ENCODE results near the gene TTLL1. TPM values are rescaled to one million over a fixed set of nuclear protein-coding genes. Genes with fewer than 3 reads are reported as not detected.

Gene TTLL1
- total RNA-seq, 1 experiment from 2014 or later = 15.8 TPM

DNA sequence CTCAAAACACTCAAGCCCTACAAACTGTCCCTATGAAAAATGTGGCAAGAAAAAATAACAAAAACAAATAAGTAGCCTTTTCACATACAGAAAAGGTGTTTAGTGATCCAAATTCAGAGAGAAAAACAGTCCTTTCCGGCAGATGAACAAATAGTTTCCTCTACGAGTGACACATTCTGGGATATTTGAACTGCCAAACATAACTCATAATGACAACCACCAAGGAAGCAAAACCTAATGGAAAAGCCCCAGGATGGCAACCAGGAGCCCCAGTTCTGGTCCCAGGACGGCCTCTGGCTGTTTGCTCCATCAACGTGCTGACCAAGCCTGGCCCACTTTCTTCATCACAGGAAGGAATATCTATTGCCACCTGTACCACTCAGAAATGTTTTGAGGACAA, 80.3 kb downstream of the TTLL1 start:
- DNase-seq (ENCODE audit: low read depth in 1 of 2, low spot score in 2 of 2) = no peak
- Histone ChIP-seq H3K4me3 (no peak overlapping the region), H3K27ac (no peak overlapping the region), H3K9me3 (replicated peaks) (no peaks in the 10 kb centered on the region), H3K4me1 (replicated peaks) (peaks cover 76% of the 10 kb centered on the region), H3K27me3 (replicated peaks) (no peaks in the 10 kb centered on the region), H3K36me3 (peaks cover 6% of the 10 kb centered on the region; the same call in 1 of the 2 replicates)

DNA sequence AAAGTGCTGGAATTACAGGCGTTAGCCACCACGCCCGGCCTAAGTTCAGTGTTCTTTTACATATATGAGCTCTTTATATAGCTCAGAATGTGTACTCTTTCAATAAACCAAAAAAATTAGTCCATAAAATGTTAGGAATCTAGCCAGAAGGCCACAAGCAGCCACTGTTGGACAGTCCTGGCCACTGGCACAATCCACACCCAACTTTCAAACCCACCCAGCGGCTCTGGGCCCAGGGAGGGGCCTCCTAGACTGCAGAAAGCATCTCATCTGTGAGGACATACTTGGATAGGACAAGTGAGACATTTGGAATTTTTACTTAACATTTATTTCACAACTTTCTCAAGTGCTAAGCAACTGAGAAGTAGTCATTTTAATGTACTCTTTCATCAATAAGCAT, 80.7 kb downstream of the TTLL1 start:
- peaks cover 76% of the 10 kb centered on the region for H3K4me1 ChIP-seq (replicated peaks)

DNA sequence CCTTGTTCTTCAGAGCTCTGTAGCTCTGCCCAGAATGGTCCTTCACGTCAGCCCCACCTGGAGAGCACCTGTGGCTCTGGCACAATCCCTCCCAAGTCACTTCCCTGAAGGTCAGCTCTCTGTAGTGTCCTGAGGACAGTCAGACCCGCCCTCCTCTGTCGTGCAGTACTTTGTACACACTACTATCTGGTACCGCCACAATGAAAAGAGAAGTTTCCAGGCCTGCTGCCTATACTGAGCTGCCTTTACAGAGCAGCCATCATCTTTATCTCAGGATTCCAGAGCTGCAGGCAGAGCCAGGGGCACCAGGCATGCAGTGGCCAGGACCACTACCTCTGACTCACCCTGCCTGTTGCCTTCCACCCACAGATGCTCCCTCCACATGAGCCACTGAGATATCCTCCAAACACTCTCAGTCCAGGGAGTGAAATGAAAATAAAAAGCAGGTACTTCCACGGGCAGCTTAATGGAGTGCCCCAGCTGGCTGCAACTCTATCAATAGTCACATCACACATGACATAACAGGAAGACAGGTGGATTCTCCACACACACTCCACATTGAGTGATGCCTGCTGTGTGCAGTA, 81.6 kb downstream of the TTLL1 start:
- no peak overlapping the region for H3K27ac ChIP-seq
- no peak for DNase-seq (ENCODE audit: low read depth in 1 of 2, low spot score in 2 of 2)
- H3K4me1 ChIP-seq (replicated peaks) = peaks cover 76% of the 10 kb centered on the region

More for the DNA sequence above, 80.7 kb downstream of the TTLL1 start:
- Histone ChIP-seq H3K9me3 (replicated peaks) (no peaks in the 10 kb centered on the region), H3K36me3 (peaks cover 6% of the 10 kb centered on the region; the same call in 1 of the 2 replicates), H3K27ac (no peak overlapping the region), H3K27me3 (replicated peaks) (no peaks in the 10 kb centered on the region), H3K4me3 (no peak overlapping the region)
- DNase-seq (ENCODE audit: low read depth in 1 of 2, low spot score in 2 of 2) = no peak

DNA sequence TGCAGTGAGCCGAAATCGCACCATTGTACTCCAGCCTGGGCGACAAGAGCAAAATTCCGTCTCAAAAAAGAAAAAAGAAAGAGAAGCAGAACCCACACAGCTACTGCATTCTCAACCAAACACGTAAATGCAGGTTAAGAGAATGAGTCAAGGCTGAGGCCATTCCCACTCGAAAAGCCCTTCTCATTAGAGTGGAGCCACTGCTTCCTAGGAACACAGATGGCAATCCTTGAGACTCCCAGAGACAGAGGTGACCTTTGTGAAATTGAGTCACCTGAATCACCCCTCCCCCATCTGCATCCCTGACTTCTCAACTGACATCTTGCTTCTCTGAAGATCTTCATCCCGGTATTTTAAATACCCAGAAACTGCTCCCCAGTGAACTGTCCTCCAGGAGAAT, 82.4 kb downstream of the TTLL1 start:
- H3K27ac ChIP-seq = no peak overlapping the region
- H3K9me3 ChIP-seq (replicated peaks) = no peaks in the 10 kb centered on the region
- no peaks in the 10 kb centered on the region for H3K36me3 ChIP-seq
- DNase-seq (ENCODE audit: low read depth in 1 of 2, low spot score in 2 of 2) = no peak
- peaks cover 81% of the 10 kb centered on the region for H3K4me1 ChIP-seq (replicated peaks)
- no peaks in the 10 kb centered on the region for H3K27me3 ChIP-seq (replicated peaks)
- H3K4me3 ChIP-seq = no peak overlapping the region

More for the DNA sequence above, 81.6 kb downstream of the TTLL1 start:
- no peaks in the 10 kb centered on the region; the same call in 1 of the 2 replicates for H3K36me3 ChIP-seq
- H3K9me3 ChIP-seq (replicated peaks) = no peaks in the 10 kb centered on the region
- no peaks in the 10 kb centered on the region for H3K27me3 ChIP-seq (replicated peaks)
- no peak overlapping the region for H3K4me3 ChIP-seq

DNA sequence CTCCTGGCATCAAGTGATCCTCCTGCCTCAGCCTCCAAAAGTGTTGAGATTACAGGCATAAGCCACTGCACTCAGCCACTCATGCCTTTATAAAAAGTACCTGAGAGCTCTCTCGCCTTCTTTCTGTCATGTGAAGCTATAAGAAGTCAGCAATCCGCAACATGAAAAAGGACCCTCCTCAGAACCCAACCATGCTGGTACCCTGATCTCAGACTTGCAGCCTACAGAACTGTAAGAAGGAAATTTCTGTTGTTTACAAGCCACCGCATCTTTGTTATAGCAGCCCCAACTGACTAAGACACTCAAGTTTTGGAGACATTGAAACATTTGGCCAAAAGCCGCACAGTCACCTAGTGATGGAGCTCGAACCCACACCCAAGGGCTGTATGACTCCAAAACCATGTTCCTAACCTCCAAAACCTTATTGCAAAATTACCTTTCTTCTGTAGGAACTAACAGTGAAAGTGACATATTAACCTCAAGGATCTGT, 83.1 kb downstream of the TTLL1 start:
- no peak overlapping the region for H3K4me3 ChIP-seq
- H3K4me1 ChIP-seq (replicated peaks) = peaks cover 86% of the 10 kb centered on the region
- no peak for DNase-seq (ENCODE audit: low read depth in 1 of 2, low spot score in 2 of 2)
- no peaks in the 10 kb centered on the region for H3K27me3 ChIP-seq (replicated peaks)
- no peaks in the 10 kb centered on the region for H3K9me3 ChIP-seq (replicated peaks)
- H3K27ac ChIP-seq = no peak overlapping the region
- H3K36me3 ChIP-seq = no peaks in the 10 kb centered on the region

DNA sequence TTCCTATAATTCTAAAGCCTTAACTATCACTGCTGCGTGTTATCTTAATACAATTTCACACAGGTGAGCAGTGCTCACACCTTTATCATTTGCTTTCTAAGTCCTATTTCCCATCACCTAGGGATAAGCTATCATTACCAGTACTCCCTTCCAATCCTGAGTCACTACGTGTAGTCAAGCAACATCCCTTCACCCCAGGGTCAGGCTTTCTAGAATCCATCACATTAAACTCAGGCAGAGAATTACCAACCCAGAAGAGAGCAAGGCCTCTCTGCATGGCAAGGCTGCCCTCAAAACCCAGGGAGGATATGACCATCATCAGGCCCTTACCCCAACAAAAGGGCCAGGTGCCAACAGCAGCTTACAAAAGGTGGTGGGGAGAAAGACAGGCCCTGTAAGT, 84.1 kb downstream of the TTLL1 start:
- no peak for DNase-seq (ENCODE audit: low read depth in 1 of 2, low spot score in 2 of 2)
- Histone ChIP-seq H3K27ac (peak overlapping the region; percentile 48), H3K4me1 (replicated peaks) (peaks cover 95% of the 10 kb centered on the region), H3K4me3 (no peak overlapping the region), H3K36me3 (no peaks in the 10 kb centered on the region), H3K27me3 (replicated peaks) (no peaks in the 10 kb centered on the region), H3K9me3 (replicated peaks) (no peaks in the 10 kb centered on the region)

DNA sequence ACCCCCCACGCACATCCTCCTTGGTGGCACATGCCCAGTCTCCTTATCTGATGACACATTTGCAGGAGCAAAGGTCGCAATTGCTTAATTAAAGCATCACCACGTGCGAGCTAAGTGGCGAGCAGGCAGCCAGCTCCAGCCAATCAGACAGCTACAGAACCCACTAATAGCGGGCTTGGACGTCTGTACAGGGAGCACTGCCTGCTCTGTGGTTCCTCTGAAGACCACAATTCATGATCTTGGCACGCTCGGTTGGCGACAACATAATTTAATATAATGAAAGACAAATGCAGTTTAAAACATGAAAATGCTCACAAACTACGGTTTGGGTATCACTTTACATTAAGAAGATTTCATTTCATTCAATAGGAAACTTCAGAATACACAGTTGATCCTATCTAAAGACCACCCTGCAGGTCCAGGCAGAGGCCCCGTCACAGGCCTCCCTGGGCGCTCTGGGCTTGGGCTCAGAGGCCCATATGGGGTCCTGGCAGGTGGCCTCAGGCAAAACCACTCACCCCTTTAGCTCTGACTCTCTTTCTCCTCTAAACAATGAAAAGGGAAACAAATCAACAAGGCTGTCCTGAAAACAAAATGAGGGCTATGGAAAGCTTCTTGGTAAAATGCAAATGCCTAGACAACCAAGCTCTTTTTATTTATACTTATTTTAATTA, 84.7 kb downstream of the TTLL1 start:
- Histone ChIP-seq H3K4me3 (no peak overlapping the region), H3K4me1 (replicated peaks) (peaks cover 99% of the 10 kb centered on the region), H3K9me3 (replicated peaks) (no peaks in the 10 kb centered on the region), H3K27me3 (replicated peaks) (no peaks in the 10 kb centered on the region), H3K36me3 (no peaks in the 10 kb centered on the region), H3K27ac (peak overlapping the region; percentile 56)
- peak; percentile 80 to 86 for DNase-seq (ENCODE audit: low read depth in 1 of 2, low spot score in 2 of 2)

DNA sequence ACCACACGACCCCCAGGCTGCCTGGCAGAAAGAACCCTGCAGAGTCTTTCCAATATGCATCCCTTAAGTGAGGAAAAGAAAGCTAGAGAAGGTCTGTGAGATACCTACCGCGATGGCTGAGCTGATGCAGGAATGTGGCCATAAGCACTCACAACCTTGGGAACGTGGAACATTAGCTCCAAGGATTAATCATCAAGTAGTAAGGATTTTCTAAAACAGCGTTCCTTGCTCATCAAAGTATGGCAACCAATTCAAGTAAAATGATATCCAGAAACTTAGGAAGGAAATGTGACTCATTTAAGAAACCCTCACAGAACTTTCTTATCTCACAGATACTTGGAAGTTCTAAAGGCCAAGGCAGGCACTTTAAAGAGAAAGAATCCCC, 87.0 kb downstream of the TTLL1 start:
- H3K27me3 ChIP-seq (replicated peaks) = no peaks in the 10 kb centered on the region
- peaks cover 94% of the 10 kb centered on the region for H3K4me1 ChIP-seq (replicated peaks)
- no peaks in the 10 kb centered on the region for H3K9me3 ChIP-seq (replicated peaks)
- H3K36me3 ChIP-seq = no peaks in the 10 kb centered on the region
- peak in 1 of 2 experiments; percentile 52 for DNase-seq (ENCODE audit: low read depth in 1 of 2, low spot score in 2 of 2)
- H3K4me3 ChIP-seq = no peak overlapping the region
- H3K27ac ChIP-seq = peak overlapping the region; percentile 50

DNA sequence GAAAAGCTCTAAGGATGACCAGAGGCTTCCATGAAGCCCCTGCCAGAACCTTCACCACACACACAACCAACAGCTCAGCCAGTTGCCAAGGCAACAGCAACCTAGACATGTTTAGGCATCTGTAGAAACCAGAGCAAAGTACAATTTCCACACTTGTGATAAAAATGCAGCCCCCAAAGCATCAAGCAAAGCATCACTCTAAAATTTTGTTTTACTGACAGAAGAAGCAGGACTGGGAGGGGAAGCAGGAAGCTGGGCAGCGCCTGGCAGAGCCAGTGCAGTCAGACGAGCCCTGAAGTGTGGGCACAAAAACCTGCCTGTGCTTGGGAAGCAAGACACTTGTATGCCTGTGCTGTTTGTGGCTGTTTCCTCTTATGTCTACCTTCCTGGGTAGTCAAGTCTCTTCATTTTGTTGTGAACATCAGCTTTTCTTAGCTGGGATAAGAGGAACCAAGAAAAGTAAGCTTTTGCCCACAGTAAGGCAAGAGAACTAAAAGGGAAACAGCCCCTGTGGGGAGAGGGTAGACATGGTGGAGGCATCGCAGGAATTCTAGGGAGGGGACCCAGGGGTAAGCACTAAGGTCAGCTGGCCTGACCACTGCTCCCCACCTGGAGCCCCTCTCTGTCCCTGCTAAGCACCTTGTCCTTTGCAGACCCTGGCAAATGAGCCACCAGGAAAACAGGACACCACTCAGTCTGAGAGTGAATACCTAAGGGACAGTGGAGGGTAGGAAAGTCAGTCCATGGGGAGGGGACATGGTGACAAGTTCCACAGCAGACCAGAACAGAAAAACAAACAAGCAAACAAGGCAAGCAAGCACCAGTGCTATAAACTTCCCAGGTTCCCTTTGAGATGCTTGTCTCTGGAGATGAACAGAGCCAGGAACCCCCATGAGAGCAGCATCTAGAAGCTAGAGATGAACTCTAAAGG, 87.7 kb downstream of the TTLL1 start:
- H3K4me3 ChIP-seq = no peak overlapping the region
- no peaks in the 10 kb centered on the region for H3K9me3 ChIP-seq (replicated peaks)
- no peak for DNase-seq (ENCODE audit: low read depth in 1 of 2, low spot score in 2 of 2)
- no peaks in the 10 kb centered on the region for H3K36me3 ChIP-seq
- H3K27me3 ChIP-seq (replicated peaks) = no peaks in the 10 kb centered on the region
- H3K4me1 ChIP-seq (replicated peaks) = peaks cover 94% of the 10 kb centered on the region
- H3K27ac ChIP-seq = peak overlapping the region; percentile 50

DNA sequence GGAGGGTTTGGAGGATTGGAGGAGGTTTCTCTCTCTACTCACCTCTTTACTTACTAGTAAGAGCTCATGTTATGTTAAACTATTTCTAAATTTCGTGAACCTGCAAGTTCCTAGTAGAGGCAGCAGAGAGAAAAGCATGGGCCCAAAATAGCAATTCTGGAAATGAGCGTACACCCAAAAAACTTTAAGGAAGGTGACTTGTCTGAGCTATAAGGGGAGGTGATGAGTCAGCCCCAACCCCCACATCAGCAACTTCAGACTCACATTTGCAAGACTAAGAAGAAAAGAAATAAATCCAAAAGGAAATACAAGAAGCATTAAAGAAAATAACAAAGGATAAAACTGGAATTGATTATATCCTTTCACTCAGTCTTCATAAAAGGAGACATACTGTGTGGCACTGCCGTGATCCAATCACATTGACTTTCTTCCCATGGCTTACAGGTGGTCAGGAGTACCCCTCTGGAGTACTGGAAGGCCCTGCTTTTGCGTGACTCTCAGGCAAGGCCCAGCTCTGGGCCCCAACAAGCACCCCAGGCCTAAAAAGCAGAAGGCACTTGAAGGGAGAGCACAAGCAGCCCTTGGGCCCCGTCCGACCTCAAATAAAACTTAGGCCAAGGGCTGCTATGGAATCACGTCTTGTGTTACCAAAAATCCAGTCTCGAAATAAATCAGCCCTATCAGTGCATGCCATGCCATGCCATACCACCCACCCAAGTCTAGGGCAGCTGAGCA, 88.6 kb downstream of the TTLL1 start:
- Histone ChIP-seq H3K4me3 (no peak overlapping the region), H3K27ac (peak overlapping the region; percentile 50), H3K4me1 (replicated peaks) (peaks cover 94% of the 10 kb centered on the region), H3K9me3 (replicated peaks) (no peaks in the 10 kb centered on the region), H3K27me3 (replicated peaks) (no peaks in the 10 kb centered on the region), H3K36me3 (no peaks in the 10 kb centered on the region)
- DNase-seq (ENCODE audit: low read depth in 1 of 2, low spot score in 2 of 2) = no peak

DNA sequence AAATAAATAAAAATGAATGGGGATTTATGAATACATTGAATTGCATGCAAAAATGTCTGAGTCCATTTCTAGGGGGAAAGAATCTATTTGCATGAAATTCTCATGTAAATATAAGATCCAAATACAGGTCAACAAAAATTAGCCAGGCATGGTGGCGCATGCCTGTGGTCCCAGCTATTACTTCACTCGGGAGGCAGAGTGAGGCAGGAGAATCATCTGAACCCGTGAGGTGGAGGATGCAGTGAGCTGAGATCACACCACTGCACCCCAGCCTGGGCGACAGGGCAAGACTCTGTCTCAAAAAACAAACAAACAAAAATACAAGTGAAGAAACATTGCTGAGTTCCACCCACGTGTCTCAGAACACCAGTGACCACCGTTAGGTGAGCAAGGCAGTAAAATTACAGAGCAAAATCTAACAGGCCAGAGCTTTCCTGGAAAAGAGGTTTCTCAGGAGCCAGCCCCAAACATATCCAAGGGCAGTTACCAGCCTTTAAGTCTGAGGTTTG, 91.6 kb downstream of the TTLL1 start:
- no peak for DNase-seq (ENCODE audit: low read depth in 1 of 2, low spot score in 2 of 2)
- Histone ChIP-seq H3K27ac (peak overlapping the region; percentile 51), H3K4me1 (replicated peaks) (peaks cover 94% of the 10 kb centered on the region)

DNA sequence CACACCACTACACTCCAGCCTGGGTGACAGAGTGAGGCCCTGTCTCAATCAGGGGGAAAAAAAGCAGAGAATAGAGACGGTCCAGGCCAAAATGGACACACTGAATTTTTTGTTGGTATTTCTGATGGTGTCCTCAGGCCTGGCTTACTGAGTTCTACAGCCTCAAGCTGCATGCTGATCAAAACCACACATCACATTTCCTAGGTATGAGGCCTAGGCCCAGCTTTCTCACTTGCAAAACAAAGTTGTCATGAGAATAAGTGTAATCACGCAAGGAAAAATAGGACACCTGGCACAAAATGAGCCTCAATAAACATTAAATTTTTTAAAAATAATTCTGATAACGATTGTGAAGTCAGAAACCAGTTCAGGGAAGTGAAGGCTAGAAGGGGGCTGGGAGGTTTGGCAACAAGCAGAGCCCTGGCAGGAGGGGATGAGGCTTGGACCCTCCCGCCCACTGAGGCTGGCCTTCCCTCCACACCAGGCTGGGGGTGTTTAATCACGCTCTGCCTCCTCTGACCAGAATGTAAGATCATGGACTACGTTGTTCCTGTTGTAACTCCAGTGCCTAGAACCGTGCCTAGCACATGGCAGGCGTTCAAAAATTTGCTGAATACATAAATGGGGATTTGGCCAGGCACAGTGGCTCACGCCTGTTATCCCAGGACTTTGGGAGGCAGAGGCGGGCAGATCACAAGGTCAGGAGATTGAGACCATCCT, 92.4 kb downstream of the TTLL1 start:
- no peaks in the 10 kb centered on the region for H3K27me3 ChIP-seq (replicated peaks)
- peaks cover 94% of the 10 kb centered on the region for H3K4me1 ChIP-seq (replicated peaks)
- no peak for DNase-seq (ENCODE audit: low read depth in 1 of 2, low spot score in 2 of 2)
- H3K4me3 ChIP-seq = no peak overlapping the region
- H3K27ac ChIP-seq = no peak overlapping the region; the same call in 1 of the 2 replicates
- no peaks in the 10 kb centered on the region for H3K9me3 ChIP-seq (replicated peaks)
- H3K36me3 ChIP-seq = peaks cover 8% of the 10 kb centered on the region

More for the DNA sequence above, 91.6 kb downstream of the TTLL1 start:
- Histone ChIP-seq H3K9me3 (replicated peaks) (no peaks in the 10 kb centered on the region), H3K36me3 (peaks cover 2% of the 10 kb centered on the region), H3K4me3 (no peak overlapping the region), H3K27me3 (replicated peaks) (no peaks in the 10 kb centered on the region)
